Lung (tissue), 12 donors: ENCODE data around the gene PANK4. TPM values are rescaled to one million over a fixed set of nuclear protein-coding genes. Genes with fewer than 3 reads are reported as not detected.

Experiments
- ATAC-seq: fragments of 200-7000 bp; cut with Tn5 transposase; one replicate; pipeline ENCODE4 v1.9.1; 2020; ENCODE audit warnings: moderate number of reproducible peaks; ENCODE audit not compliant: insufficient read depth, low FRiP score
- DNase-seq, 3 donors: peaks; one replicate each; pipeline ENCODE4 v3.0.0-alpha.2; 2013 to 2017
- H3K27ac ChIP-seq, 2 donors: one replicate each; pipeline ENCODE4 v1.5.1; 2013; ENCODE audit warnings: mild to moderate bottlenecking in 2 of 2, moderate library complexity in 2 of 2, control low read depth in 1 of 2, inconsistent platforms in 1 of 2, low read depth in 1 of 2, low read length in 1 of 2
- H3K27me3 ChIP-seq, 3 donors: one replicate each; pipeline ENCODE4 v1.5.1; 2013; ENCODE audit warnings: low read length in 2 of 3; ENCODE audit not compliant: control insufficient read depth in 3 of 3, insufficient read depth in 3 of 3
- H3K36me3 ChIP-seq, 4 donors: one replicate each; pipeline ENCODE4 v1.5.1; 2013; ENCODE audit warnings: low read length in 4 of 4, mild to moderate bottlenecking in 1 of 4, moderate library complexity in 1 of 4; ENCODE audit not compliant: control insufficient read depth in 4 of 4, insufficient read depth in 4 of 4
- H3K4me1 ChIP-seq, 5 donors: one replicate each; pipeline ENCODE4 v1.5.1; 2013; ENCODE audit warnings: low read length in 5 of 5, mild to moderate bottlenecking in 2 of 5, moderate library complexity in 1 of 5; ENCODE audit not compliant: control insufficient read depth in 5 of 5, insufficient read depth in 5 of 5
- H3K4me3 ChIP-seq: one replicate; pipeline ENCODE4 v1.5.1; 2013; ENCODE audit warnings: mild to moderate bottlenecking, control low read depth, moderate library complexity
- H3K9ac ChIP-seq, 2 donors: one replicate each; pipeline ENCODE4 v1.5.1; 2013; ENCODE audit warnings: low read length in 2 of 2, control low read depth in 1 of 2; ENCODE audit not compliant: insufficient read depth in 1 of 2
- H3K9me3 ChIP-seq, 4 donors: one replicate each; pipeline ENCODE4 v1.5.1; 2013; ENCODE audit warnings: low read length in 3 of 4, mild to moderate bottlenecking in 1 of 4, moderate library complexity in 1 of 4; ENCODE audit not compliant: control insufficient read depth in 4 of 4, insufficient read depth in 3 of 4
- WGBS, 2 donors: extraction: QIAGEN DNeasy Blood & Tissue Kit; methylation state at CpG; one replicate each; pipeline ENCODE4 v1.1.7; 2013; 5-methylcytosine and 5-hydroxymethylcytosine counted together
- polyA plus RNA-seq, 2 donors: library from polyadenylated mRNA; stranded (reverse); fragments of 200-250 nt; gene quantifications; one replicate each; pipeline ENCODE4 v1.2.1, GENCODE V29; 2013
- total RNA-seq, 2 donors: library from RNA; depleted of rRNA in 1 of 2; stranded (reverse); fragments of >200 nt in 1 of 2; gene quantifications; one replicate each; pipeline ENCODE4 v1.2.1, GENCODE V29; 2014 to 2021
- TF ChIP-seq, protein P1 (sequence below): IDR thresholded peaks from 2 replicates; pipeline ENCODE4 v1.5.1; 2012; ENCODE audit warnings: mild to moderate bottlenecking; ENCODE audit errors: control extremely low read depth, extremely low read depth
- donor health status: control.
- donor health status: control.
- donor health status: Bipolar disorder and iron deficiency.
- donor health status: healthy.
- donor health status: DM: yes; HTN: yes; CAD: no.

Gene PANK4
- total and polyA plus RNA-seq, 4 donors: 17.6 to 36.3 (median 21.7) TPM

DNA sequence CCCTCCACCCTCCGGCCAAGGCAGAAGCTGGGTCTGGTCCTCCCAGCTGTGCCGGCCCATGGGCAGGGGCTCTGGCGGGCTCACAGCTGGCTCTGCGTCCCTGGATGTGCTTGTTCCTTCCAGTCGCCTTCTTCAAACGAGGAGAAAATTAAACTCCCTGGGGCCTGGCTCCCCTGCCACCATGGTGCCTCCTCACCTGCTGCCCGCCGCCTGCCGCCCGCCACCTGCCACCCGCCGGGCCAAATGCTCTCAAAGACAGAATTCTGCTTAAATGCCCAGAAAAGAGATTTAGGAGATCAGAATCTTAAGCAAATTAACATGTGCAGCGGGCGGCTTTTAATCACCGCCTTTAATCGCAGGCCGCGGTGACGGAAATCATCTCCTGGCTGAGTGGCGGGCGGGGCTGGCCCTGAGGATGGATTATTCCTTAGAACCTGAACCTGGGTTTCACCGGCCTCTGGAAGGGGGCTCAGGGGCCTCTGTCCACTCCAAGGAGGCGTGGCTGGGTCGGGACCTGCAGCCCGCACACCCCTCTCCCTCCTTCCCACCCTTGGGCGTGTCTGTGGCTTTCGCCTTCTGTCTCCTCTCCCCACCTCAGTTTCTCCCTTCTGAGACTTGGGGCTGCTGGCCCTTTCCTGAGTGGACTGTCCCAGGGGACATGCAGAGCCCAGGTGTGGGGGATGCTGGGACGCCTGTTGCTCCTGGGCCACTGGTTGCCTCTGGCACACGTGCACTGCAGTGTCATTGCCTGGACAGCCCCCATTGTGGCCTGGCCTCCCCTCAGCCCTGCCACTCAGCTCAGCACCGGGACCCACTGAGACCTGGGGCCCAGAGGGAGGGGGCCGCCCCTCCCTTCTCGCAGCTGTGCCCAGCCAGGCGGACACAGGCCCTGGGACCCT is 60.8 kb downstream of the PANK4 start:
- TF ChIP-seq, protein P1, sequence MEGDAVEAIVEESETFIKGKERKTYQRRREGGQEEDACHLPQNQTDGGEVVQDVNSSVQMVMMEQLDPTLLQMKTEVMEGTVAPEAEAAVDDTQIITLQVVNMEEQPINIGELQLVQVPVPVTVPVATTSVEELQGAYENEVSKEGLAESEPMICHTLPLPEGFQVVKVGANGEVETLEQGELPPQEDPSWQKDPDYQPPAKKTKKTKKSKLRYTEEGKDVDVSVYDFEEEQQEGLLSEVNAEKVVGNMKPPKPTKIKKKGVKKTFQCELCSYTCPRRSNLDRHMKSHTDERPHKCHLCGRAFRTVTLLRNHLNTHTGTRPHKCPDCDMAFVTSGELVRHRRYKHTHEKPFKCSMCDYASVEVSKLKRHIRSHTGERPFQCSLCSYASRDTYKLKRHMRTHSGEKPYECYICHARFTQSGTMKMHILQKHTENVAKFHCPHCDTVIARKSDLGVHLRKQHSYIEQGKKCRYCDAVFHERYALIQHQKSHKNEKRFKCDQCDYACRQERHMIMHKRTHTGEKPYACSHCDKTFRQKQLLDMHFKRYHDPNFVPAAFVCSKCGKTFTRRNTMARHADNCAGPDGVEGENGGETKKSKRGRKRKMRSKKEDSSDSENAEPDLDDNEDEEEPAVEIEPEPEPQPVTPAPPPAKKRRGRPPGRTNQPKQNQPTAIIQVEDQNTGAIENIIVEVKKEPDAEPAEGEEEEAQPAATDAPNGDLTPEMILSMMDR: no peak
- Histone ChIP-seq H3K36me3 (no peaks in the 10 kb centered on the region), H3K27me3 (peaks cover 0 to 18% (median 9%) of the 10 kb centered on the region in 3 donors), H3K27ac (no peak overlapping the region), H3K4me1 (peaks cover 0 to 48% (median 2%) of the 10 kb centered on the region in 5 donors), H3K9me3 (peaks cover 0 to 2% (median 0%) of the 10 kb centered on the region in 4 donors), H3K9ac (no peak overlapping the region), H3K4me3 (no peak overlapping the region)
- no peak for ATAC-seq
- no peak for DNase-seq
- 78 to 85% methylated on average over 33 of the region's 33 CpGs for WGBS, 2 donors

GRCh38 chr1:2463396-2463795 is 63.0 kb downstream of the PANK4 start:
- H3K27me3 ChIP-seq: peaks cover 0 to 18% (median 6%) of the 10 kb centered on the region in 3 donors
- 32 to 45% methylated on average over 17 of the region's 17 CpGs for WGBS, 2 donors

GRCh38 chr1:2462819-2463218 is 63.6 kb downstream of the PANK4 start:
- Histone ChIP-seq H3K4me3 (no peak overlapping the region), H3K27ac (no peak overlapping the region), H3K36me3 (no peaks in the 10 kb centered on the region), H3K27me3 (peaks cover 0 to 18% (median 6%) of the 10 kb centered on the region in 3 donors), H3K9me3 (peaks cover 0 to 2% (median 0%) of the 10 kb centered on the region in 4 donors), H3K9ac (no peak overlapping the region), H3K4me1 (peaks cover 0 to 48% (median 2%) of the 10 kb centered on the region in 5 donors)
- WGBS, 2 donors: 51 to 62% methylated on average over 15 of the region's 15 CpGs
- TF ChIP-seq, protein P1: no peak
- DNase-seq: peak in 1 of 3 donors; percentile 22
- no peak for ATAC-seq

More at GRCh38 chr1:2463396-2463795, 63.0 kb downstream of the PANK4 start:
- TF ChIP-seq, protein P1: no peak
- H3K27ac ChIP-seq: no peak overlapping the region
- no peak overlapping the region for H3K9ac ChIP-seq
- no peaks in the 10 kb centered on the region for H3K36me3 ChIP-seq
- no peak overlapping the region for H3K4me3 ChIP-seq
- peaks cover 0 to 48% (median 2%) of the 10 kb centered on the region in 5 donors for H3K4me1 ChIP-seq
- ATAC-seq (no peak), DNase-seq (peak; percentile 80 to 87 (median 86))
- peaks cover 0 to 2% (median 0%) of the 10 kb centered on the region in 4 donors for H3K9me3 ChIP-seq
